ENCODE results near the gene OR11H7.

GRCh38 chr14:20277409-20277808 is 48.6 kb downstream of the OR11H7 start:
- TF ChIP-seq, protein P1, sequence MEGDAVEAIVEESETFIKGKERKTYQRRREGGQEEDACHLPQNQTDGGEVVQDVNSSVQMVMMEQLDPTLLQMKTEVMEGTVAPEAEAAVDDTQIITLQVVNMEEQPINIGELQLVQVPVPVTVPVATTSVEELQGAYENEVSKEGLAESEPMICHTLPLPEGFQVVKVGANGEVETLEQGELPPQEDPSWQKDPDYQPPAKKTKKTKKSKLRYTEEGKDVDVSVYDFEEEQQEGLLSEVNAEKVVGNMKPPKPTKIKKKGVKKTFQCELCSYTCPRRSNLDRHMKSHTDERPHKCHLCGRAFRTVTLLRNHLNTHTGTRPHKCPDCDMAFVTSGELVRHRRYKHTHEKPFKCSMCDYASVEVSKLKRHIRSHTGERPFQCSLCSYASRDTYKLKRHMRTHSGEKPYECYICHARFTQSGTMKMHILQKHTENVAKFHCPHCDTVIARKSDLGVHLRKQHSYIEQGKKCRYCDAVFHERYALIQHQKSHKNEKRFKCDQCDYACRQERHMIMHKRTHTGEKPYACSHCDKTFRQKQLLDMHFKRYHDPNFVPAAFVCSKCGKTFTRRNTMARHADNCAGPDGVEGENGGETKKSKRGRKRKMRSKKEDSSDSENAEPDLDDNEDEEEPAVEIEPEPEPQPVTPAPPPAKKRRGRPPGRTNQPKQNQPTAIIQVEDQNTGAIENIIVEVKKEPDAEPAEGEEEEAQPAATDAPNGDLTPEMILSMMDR (IDR thresholded peaks at IDR 0.05; ENCODE audit: insufficient read depth, low read length) = no peak
- TF ChIP-seq POLR2AphosphoS5 (IDR thresholded peaks at IDR 0.05; ENCODE audit: low read depth) = no peak
